Panc1 (cell line): ENCODE measurements around the gene KCNQ1. TPM values are rescaled to one million over a fixed set of nuclear protein-coding genes. Genes with fewer than 3 reads are reported as not detected.

Source experiments
- ATAC-seq: fragments of 200-7000 bp; cut with Tn5 transposase; 2 replicates; pipeline ENCODE4 v1.9.1; 2020; ENCODE audit warnings: mild to moderate bottlenecking, moderate library complexity
- BruUV-seq: library from RNA; stranded (reverse); fragments of 400-500 nt; replicated peaks from 2 replicates; lab custom pipeline; 2021; lab: Mats Ljungman, UMichigan
- CTCF ChIA-PET: fragments of 300-600 bp; sonication (Branson Sonifier 250); formaldehyde crosslinking; loops from one replicate; lab custom pipeline; 2022; ENCODE audit warnings: antibody characterized with exemption; lab: Charles Lee
- POLR2A ChIA-PET: fragments of 300-600 bp; sonication (Branson Sonifier 250); formaldehyde crosslinking; loops from one replicate; lab custom pipeline; 2022; ENCODE audit warnings: antibody characterized with exemption; lab: Charles Lee
- DNase-seq: peaks from one replicate; pipeline ENCODE4 v3.0.0-alpha.2; 2010; ENCODE audit warnings: low read depth, low spot score
- H3K27ac ChIP-seq: 2 replicates; pipeline ENCODE4 v1.5.1; 2011; ENCODE audit warnings: mild to moderate bottlenecking, low read length, inconsistent platforms
- H3K27me3 ChIP-seq: fragments of 200-500 bp; sonication (Bioruptor generic); 2 replicates; pipeline ENCODE4 v1.6.0; 2014; ENCODE audit warnings: low read length, inconsistent platforms; ENCODE audit not compliant: control insufficient read depth, insufficient read depth
- H3K36me3 ChIP-seq: fragments of 200-500 bp; sonication (Bioruptor generic); 2 replicates; pipeline ENCODE4 v1.5.1; 2014; ENCODE audit warnings: inconsistent platforms, mild to moderate bottlenecking, low read length, moderate library complexity; ENCODE audit not compliant: control insufficient read depth, insufficient read depth
- H3K4me1 ChIP-seq: 2 replicates; pipeline ENCODE4 v1.5.1; 2011; ENCODE audit warnings: inconsistent platforms, mild to moderate bottlenecking, low read length, moderate library complexity; ENCODE audit not compliant: control insufficient read depth, insufficient read depth
- H3K4me3 ChIP-seq, 2 experiments: 2 replicates each; pipeline ENCODE4 v1.5.1; 2011 to 2012; ENCODE audit warnings: low read depth in 2 of 2, low read length in 2 of 2, mild to moderate bottlenecking in 2 of 2, inconsistent platforms in 1 of 2, moderate library complexity in 1 of 2
- H3K9me3 ChIP-seq: fragments of 200-500 bp; sonication (Bioruptor generic); 2 replicates; pipeline ENCODE4 v1.5.1; 2014; ENCODE audit warnings: low read depth, mild to moderate bottlenecking, inconsistent platforms, low read length, moderate library complexity; ENCODE audit not compliant: control insufficient read depth, insufficient read depth
- CTCF ChIP-seq: fragments of 450-650 bp; IDR thresholded peaks from 2 replicates; pipeline ENCODE4 v1.5.1; 2017; ENCODE audit warnings: mild to moderate bottlenecking
- POLR2AphosphoS5 ChIP-seq: IDR thresholded peaks from 2 replicates; pipeline ENCODE4 v1.6.1; 2012; ENCODE audit warnings: mild to moderate bottlenecking, low read depth, low read length, moderate library complexity
- REST ChIP-seq, 2 experiments: IDR thresholded peaks; 2 replicates each; pipeline ENCODE4 v1.6.1; 2011 to 2012; ENCODE audit warnings: low read depth in 2 of 2, control low read depth in 1 of 2, low read length in 1 of 2, mild to moderate bottlenecking in 1 of 2, moderate library complexity in 1 of 2; ENCODE audit not compliant: insufficient read depth in 1 of 2
- SIN3A ChIP-seq: IDR thresholded peaks from 2 replicates; pipeline ENCODE4 v1.6.1; 2012; ENCODE audit warnings: low read depth, mild to moderate bottlenecking, low read length, moderate library complexity, borderline replicate concordance; ENCODE audit not compliant: insufficient read depth
- TCF7L2 ChIP-seq: IDR thresholded peaks from 2 replicates; pipeline ENCODE4 v1.6.1; 2011; ENCODE audit warnings: mild to moderate bottlenecking, low read depth, low read length, inconsistent platforms
- in situ Hi-C: cut with HindIII; loops from 2 replicates; pipeline ENCODE4 v1.10.0; 2016; ENCODE audit warnings: low sequenced_read_pairs, low pct_unique_long_range_greater_than_20kb
- intact Hi-C: fragments of 100-400 bp; cut with micrococcal nuclease; formaldehyde crosslinking; loops from one replicate; pipeline ENCODE4 v1.10.0; 2022; ENCODE audit not compliant: unreplicated experiment
- total RNA-seq: library from RNA; stranded (reverse); gene quantifications from one replicate; pipeline ENCODE4 v1.2.1, GENCODE V29; 2021; ENCODE audit not compliant: unreplicated experiment

The KCNQ1 gene
- total RNA-seq, 1 experiment from 2014 or later, result 1.0 TPM

- TF ChIP-seq CTCF (no peak), REST (IDR thresholded peaks at IDR 0.05; ENCODE audit: insufficient read depth in 1 of 2, low read depth in 2 of 2, low read length in 1 of 2) (no peak), SIN3A (no peak), TCF7L2 (no peak), POLR2AphosphoS5 (no peak)
- Histone ChIP-seq H3K36me3 (no peaks in the 10 kb centered on the region), H3K27ac (no peak overlapping the region), H3K27me3 (no peaks in the 10 kb centered on the region), H3K4me3 (no peak overlapping the region), H3K9me3 (no peaks in the 10 kb centered on the region), H3K4me1 (no peaks in the 10 kb centered on the region)
- intact Hi-C loops, result no loop called here
- BruUV-seq, result no TSS peak
- DNase-seq (no peak), ATAC-seq (no peak)
- POLR2A ChIA-PET, result interaction anchor here (0.7 kb wide), 1 partner anchor 9 kb away, joined by 19 read pairs; the partner anchor contains the start of gene TSSC4
- CTCF ChIA-PET, result interaction anchor here (0.6 to 2.0 kb wide), 2 partner anchors 11 to 22 kb away, joined by 9 to 15 read pairs; no protein-coding TSS in a partner anchor
- in situ Hi-C loops, result no loop called here
Measured at GRCh38 chr11:2409611-2410468, 35.0 kb upstream of the KCNQ1 start.

GRCh38 chr11:2410616-2411015 is 34.2 kb upstream of the KCNQ1 start:
- ChIA-PET POLR2A (no interaction called here), CTCF (interaction anchor here (0.6 kb wide), 1 partner anchor 471 kb away, joined by 8 read pairs; no protein-coding TSS in a partner anchor)
- in situ Hi-C loops, result no loop called here
- no peaks in the 10 kb centered on the region for H3K36me3 ChIP-seq
- no peaks in the 10 kb centered on the region for H3K4me1 ChIP-seq
- TF ChIP-seq TCF7L2 (no peak), CTCF (no peak), SIN3A (no peak), POLR2AphosphoS5 (no peak), REST (IDR thresholded peaks at IDR 0.05; ENCODE audit: insufficient read depth in 1 of 2, low read depth in 2 of 2, low read length in 1 of 2) (no peak)
- no peaks in the 10 kb centered on the region for H3K27me3 ChIP-seq
- ATAC-seq (no peak), DNase-seq (no peak)
- intact Hi-C loops, result no loop called here
- H3K4me3 ChIP-seq, result no peak overlapping the region
- BruUV-seq, result no TSS peak
- H3K27ac ChIP-seq, result no peak overlapping the region
- no peaks in the 10 kb centered on the region for H3K9me3 ChIP-seq
